GM19025 (cell line): ENCODE measurements around the gene ANKRD44.
"Not testable (repeated sequence)": the region's sequence is repeated elsewhere in the genome, so short reads cannot be mapped to it uniquely, and the experiment has no call there.

ENCODE experiments used
- ATAC-seq: cut with Tn5 transposase; IDR thresholded peaks from one replicate; pipeline ENCODE4 v1.9.1; 2021; ENCODE audit warnings: mild to moderate bottlenecking, low read depth, moderate library complexity; ENCODE audit not compliant: unreplicated experiment

ANKRD44 gene

GRCh38 chr2:197071213-197071612, 239.4 kb downstream of the ANKRD44 start:
- no peak for ATAC-seq

DNA sequence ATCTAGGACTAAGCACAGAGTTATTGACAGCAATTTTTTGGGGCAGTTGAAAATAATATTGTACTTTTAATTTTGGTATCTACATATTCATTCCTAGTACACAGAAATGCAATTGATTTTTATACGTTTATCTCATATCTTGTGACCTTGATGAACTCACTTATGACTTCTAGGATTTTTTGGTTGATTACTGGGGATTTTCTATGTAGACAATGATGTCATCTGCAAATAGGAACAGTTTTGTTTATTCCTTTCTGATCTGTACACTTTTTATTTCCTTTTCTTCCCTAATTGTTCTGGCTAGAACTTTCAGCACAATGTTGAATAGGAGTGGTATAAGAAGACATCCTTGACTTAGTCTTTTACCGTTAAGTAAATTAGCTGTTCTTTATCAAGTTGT, 240.6 kb downstream of the ANKRD44 start:
- ATAC-seq = no peak

DNA sequence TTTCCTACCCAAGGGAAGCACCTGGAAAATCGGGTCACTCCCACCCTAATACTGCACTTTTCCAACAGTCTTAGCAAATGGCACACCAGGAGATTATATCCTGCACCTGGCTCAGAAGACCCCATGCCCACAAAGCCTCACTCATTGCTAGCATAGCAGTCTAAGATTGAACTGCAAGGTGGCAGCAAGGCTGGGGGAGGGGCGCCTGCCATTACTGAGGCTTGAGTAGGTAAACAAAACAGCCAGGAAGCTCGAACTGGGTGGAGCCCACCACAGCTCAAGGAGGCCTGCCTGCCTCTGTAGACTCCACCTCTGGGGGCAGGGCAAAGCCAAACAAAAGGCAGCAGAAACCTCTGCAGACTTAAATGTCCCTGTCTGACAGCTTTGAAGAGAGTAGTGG, 248.0 kb downstream of the ANKRD44 start:
- ATAC-seq = not testable (repeated sequence)

DNA sequence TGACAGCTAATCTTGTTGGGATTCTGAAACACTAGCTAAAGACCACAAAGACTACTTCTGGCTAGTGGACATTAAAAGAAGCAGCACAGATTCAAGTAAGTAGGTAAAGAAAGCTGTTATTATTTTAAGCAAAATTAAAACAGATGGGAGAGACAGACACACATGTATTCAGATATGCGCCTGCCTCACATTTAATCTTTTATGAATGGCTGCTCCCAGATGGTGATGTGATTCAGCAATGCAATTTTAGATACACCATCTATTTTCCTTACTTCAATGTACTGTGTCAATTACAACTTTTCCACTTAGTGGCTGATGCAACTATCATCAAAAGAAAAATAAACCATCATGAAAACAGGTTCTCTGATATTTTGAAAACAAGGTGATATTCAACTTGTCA, 251.1 kb downstream of the ANKRD44 start:
- no peak for ATAC-seq

- no peak for ATAC-seq
Measured at GRCh38 chr2:197058777-197059300, 251.7 kb downstream of the ANKRD44 start.

DNA sequence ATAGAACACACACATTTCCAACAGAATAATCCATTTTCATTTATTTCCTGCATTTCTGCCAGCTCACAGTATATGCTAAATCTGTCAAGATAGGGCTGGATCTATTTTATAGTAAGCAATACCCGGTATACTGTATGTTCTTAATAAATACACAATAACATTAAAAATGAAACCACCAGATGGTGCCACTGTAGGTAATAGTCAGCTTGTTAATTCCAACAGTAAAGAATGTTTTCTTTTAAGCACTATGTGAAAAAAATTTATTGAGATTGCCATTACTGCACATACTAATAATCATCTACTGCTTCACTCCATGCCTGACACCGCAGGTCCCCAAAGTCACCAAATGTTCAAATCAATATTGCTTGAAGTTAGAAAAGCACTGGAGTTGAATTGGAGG, 252.6 kb downstream of the ANKRD44 start:
- no peak for ATAC-seq

GRCh38 chr2:197055045-197055444, 255.5 kb downstream of the ANKRD44 start:
- no peak for ATAC-seq

- no peak for ATAC-seq
Measured at GRCh38 chr2:197054437-197054836, 256.1 kb downstream of the ANKRD44 start.

GRCh38 chr2:197052356-197052755, 258.2 kb downstream of the ANKRD44 start:
- no peak for ATAC-seq

GRCh38 chr2:197045115-197045514, 265.5 kb downstream of the ANKRD44 start:
- ATAC-seq = no peak

DNA sequence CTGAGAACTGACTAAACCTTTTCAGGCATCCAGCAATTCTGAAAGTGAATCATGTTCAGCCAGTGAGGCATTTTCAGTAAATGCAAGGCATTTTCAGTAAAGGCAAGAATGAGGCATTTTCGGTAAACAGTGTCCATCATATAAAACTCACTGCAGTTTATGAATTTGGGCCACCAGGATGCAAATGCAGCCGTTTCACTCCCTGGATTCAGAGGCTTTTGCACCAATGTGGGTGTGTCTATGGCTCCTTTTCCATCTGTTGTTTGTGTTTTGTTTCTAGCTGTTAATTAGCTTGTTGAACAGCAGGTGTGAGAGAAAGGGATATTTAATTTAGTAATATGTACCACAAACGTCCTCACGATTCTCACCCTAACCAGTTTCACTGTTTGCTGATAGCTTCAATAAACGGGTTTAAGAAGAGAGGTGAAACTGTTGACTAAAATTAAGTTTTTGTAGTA, 267.8 kb downstream of the ANKRD44 start:
- ATAC-seq = no peak

- ATAC-seq = no peak
Measured at GRCh38 chr2:197037863-197038398, 272.6 kb downstream of the ANKRD44 start.

GRCh38 chr2:197035002-197035401, 275.6 kb downstream of the ANKRD44 start:
- ATAC-seq = no peak

DNA sequence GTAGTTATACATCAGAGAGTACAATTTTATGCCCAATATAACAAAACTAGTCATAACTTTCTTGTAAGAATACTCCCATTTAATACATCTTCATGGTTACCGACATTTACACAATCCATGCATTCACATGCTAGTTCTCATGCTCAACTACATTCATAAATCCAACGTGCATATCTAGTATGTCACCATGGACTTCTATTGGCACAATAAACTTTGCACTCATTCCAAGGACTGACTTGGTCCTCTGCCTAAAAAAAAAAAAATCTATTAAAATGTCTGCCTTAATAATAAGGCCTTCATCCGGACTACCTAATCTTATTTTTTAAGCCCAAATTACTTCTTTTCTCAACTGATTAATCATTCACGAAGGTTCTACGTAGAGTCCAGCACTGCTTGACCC, 276.3 kb downstream of the ANKRD44 start:
- no peak for ATAC-seq

DNA sequence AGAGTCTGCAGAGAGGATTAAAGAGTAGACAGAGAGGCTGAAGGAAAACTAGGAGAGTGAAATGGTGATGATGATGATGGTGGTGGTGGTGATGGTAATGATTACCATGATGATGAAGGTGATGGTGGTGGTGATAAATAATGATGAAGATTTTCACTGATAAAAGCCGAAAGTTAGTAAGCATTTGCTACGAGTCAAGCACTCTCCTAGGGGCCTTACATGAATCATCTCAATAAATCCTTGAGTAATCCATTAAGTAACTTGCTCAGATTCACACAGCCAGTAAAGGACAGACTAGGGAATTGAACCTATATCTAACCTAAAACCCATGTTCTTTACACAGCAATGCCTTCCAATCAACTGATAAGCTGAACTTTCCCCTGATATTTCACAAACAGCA, 277.4 kb downstream of the ANKRD44 start:
- no peak for ATAC-seq

- ATAC-seq = no peak
Measured at GRCh38 chr2:197031803-197032202, 278.8 kb downstream of the ANKRD44 start.

GRCh38 chr2:197030090-197030489, 280.5 kb downstream of the ANKRD44 start:
- ATAC-seq = no peak

GRCh38 chr2:197028633-197029032, 281.9 kb downstream of the ANKRD44 start:
- no peak for ATAC-seq

GRCh38 chr2:197028230-197028629, 282.4 kb downstream of the ANKRD44 start:
- no peak for ATAC-seq

- no peak for ATAC-seq
Measured at GRCh38 chr2:197024206-197024605, 286.4 kb downstream of the ANKRD44 start.

DNA sequence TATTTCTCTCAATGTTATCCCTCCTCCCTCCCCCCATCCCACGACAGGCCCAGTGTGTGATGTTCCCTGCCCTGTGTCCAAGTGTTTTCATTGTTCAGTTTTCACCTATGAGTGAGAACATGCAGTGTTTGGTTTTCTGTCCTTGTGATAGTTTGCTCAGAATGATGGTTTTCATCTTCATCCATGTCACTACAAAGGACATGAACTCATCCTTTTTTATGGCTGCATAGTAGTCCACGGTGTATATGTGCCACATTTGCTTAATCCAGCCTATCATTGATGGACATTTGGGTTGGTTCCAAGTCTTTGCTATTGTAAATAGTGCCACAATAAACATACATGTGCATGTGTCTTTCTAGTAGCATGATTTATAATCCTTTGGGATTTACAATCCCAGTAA, 289.7 kb downstream of the ANKRD44 start:
- ATAC-seq = not testable (repeated sequence)

- no peak for ATAC-seq
Measured at GRCh38 chr2:197013098-197013497, 297.5 kb downstream of the ANKRD44 start.
